ENCODE measurements around the gene CCDC12. TPM values are rescaled to one million over a fixed set of nuclear protein-coding genes. Genes with fewer than 3 reads are reported as not detected.
A peak's percentile ranks its signal among the peaks of the same experiment; 100 is the strongest.

Gene CCDC12
- total and polyA plus RNA-seq, 11 donors, result 27.1 to 120 (median 34.4) TPM

- TF ChIP-seq, protein P1, sequence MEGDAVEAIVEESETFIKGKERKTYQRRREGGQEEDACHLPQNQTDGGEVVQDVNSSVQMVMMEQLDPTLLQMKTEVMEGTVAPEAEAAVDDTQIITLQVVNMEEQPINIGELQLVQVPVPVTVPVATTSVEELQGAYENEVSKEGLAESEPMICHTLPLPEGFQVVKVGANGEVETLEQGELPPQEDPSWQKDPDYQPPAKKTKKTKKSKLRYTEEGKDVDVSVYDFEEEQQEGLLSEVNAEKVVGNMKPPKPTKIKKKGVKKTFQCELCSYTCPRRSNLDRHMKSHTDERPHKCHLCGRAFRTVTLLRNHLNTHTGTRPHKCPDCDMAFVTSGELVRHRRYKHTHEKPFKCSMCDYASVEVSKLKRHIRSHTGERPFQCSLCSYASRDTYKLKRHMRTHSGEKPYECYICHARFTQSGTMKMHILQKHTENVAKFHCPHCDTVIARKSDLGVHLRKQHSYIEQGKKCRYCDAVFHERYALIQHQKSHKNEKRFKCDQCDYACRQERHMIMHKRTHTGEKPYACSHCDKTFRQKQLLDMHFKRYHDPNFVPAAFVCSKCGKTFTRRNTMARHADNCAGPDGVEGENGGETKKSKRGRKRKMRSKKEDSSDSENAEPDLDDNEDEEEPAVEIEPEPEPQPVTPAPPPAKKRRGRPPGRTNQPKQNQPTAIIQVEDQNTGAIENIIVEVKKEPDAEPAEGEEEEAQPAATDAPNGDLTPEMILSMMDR (IDR thresholded peaks at IDR 0.05), result no peak
- TF ChIP-seq POLR2A (IDR thresholded peaks at IDR 0.05), result no peak
- H3K36me3 ChIP-seq, result peaks cover 0 to 31% (median 15%) of the 10 kb centered on the region in 9 donors
- H3K9me3 ChIP-seq, result no peaks in the 10 kb centered on the region
- H3K4me3 ChIP-seq, result no peak overlapping the region
- intact Hi-C loops (cut with DNase I), result loop anchor here in 2 of 10 donors (5.0 kb wide), 1 partner anchor 43 kb away; the partner anchor contains the start of genes CCDC12 (in 2 of the 2) and NBEAL2 (in 2 of the 2)
- no peaks in the 10 kb centered on the region for H3K27me3 ChIP-seq
- H3K4me1 ChIP-seq, result peaks cover 23 to 100% (median 96%) of the 10 kb centered on the region in 12 donors
- DNase-seq (no peak), ATAC-seq (no peak)
- WGBS, 4 donors, result 36 to 47% (median 44%) methylated on average over 2 of the region's 2 CpGs
- H3K27ac ChIP-seq, result peak overlapping the region; percentile 60 to 94 (median 85)
Measured at GRCh38 chr3:46934072-46934471, 42.5 kb downstream of the CCDC12 start.

- Histone ChIP-seq H3K36me3 (peaks cover 0 to 27% (median 16%) of the 10 kb centered on the region in 9 donors), H3K27ac (peak overlapping the region; percentile 26 to 94 (median 85)), H3K9me3 (no peaks in the 10 kb centered on the region), H3K4me3 (no peak overlapping the region), H3K4me1 (peaks cover 23 to 100% (median 96%) of the 10 kb centered on the region in 12 donors), H3K27me3 (no peaks in the 10 kb centered on the region)
- intact Hi-C loops (cut with DNase I), result loop anchor here in 3 of 10 donors (2.0 to 5.0 kb wide), 2 partner anchors 44 kb away; partner anchors contain the start of genes CCDC12 (in 3 of the 3) and NBEAL2 (in 2 of the 3)
- 52 to 68% (median 57%) methylated on average over 6 of the region's 6 CpGs for WGBS, 4 donors
- DNase-seq (no peak), ATAC-seq (no peak)
- no peak for TF ChIP-seq POLR2A (IDR thresholded peaks at IDR 0.05)
- TF ChIP-seq, protein P1 (IDR thresholded peaks at IDR 0.05), result no peak
Measured at GRCh38 chr3:46933261-46933660, 43.3 kb downstream of the CCDC12 start.

DNA sequence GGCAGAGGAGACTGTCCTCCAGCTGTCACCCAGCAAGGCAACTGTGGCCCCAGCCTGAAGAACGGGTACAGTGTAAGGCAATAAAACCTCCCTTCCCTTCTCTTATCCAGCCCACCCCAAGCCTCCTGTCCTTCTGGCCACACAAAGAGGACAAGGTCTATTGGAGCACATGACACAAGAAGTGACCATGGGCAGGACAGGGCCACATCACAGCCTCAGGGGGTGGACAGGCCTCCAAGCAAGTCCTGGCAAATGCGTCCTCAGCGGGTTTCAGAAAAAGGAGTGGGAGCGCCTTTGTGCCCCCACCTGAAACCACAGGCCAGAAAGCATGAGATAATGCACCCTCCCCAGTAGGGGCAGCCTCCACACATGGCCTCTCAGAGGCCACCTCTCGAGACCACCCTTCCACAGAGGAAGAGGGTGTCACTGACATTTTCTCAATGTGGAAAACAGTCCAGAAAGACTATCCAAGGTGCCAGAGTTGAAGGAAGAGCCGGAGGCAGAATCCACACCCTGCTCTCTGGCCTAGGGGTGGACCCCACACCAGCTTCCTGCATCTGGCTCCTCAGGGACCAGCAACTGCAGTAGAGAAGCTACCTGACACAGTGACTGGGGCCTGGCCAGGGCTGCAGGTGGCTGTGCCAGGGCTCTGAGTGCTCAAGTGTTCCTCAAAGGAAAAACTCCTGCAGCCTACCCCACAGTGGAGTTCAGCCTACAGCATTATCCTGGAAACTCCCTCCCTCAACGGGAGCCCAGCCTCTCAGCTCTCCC lies 43.9 kb downstream of the CCDC12 start:
- no peak overlapping the region for H3K4me3 ChIP-seq
- peak in 1 of 5 donors; percentile 39 for DNase-seq

More for the DNA sequence above, 43.9 kb downstream of the CCDC12 start:
- no peak for ATAC-seq
- TF ChIP-seq POLR2A (IDR thresholded peaks at IDR 0.05), result no peak
- TF ChIP-seq, protein P1 (IDR thresholded peaks at IDR 0.05), result no peak
- H3K36me3 ChIP-seq, result peaks cover 0 to 21% (median 11%) of the 10 kb centered on the region in 9 donors
- H3K4me1 ChIP-seq, result peaks cover 23 to 100% (median 96%) of the 10 kb centered on the region in 12 donors
- WGBS, 4 donors, result 56 to 68% (median 57%) methylated on average over 7 of the region's 7 CpGs
- intact Hi-C loops (cut with DNase I), result loop anchor here in 3 of 10 donors (2.0 to 5.0 kb wide), 2 partner anchors 44 to 45 kb away; partner anchors contain the start of genes CCDC12 (in 3 of the 3) and NBEAL2 (in 2 of the 3)
- no peaks in the 10 kb centered on the region for H3K9me3 ChIP-seq
- no peaks in the 10 kb centered on the region for H3K27me3 ChIP-seq
- peak overlapping the region; percentile 26 to 94 (median 85) for H3K27ac ChIP-seq
